T-helper 2 cell (primary cell): ENCODE measurements around the gene PDE8A.

Experiments used
- DNase-seq, 5 experiments: peaks; one replicate each; pipeline versions ENCODE4 v3.0.0 to v3.0.0-alpha.2; 2012 to 2022
- total RNA-seq, 2 donors: gene quantifications; one replicate each; lab custom pipeline; 2026; lab: John Stamatoyannopoulos, UW

Gene PDE8A, protein sequence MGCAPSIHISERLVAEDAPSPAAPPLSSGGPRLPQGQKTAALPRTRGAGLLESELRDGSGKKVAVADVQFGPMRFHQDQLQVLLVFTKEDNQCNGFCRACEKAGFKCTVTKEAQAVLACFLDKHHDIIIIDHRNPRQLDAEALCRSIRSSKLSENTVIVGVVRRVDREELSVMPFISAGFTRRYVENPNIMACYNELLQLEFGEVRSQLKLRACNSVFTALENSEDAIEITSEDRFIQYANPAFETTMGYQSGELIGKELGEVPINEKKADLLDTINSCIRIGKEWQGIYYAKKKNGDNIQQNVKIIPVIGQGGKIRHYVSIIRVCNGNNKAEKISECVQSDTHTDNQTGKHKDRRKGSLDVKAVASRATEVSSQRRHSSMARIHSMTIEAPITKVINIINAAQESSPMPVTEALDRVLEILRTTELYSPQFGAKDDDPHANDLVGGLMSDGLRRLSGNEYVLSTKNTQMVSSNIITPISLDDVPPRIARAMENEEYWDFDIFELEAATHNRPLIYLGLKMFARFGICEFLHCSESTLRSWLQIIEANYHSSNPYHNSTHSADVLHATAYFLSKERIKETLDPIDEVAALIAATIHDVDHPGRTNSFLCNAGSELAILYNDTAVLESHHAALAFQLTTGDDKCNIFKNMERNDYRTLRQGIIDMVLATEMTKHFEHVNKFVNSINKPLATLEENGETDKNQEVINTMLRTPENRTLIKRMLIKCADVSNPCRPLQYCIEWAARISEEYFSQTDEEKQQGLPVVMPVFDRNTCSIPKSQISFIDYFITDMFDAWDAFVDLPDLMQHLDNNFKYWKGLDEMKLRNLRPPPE
- 48.7 to 74.8 reads per million in 2 donors for total RNA-seq

DNA sequence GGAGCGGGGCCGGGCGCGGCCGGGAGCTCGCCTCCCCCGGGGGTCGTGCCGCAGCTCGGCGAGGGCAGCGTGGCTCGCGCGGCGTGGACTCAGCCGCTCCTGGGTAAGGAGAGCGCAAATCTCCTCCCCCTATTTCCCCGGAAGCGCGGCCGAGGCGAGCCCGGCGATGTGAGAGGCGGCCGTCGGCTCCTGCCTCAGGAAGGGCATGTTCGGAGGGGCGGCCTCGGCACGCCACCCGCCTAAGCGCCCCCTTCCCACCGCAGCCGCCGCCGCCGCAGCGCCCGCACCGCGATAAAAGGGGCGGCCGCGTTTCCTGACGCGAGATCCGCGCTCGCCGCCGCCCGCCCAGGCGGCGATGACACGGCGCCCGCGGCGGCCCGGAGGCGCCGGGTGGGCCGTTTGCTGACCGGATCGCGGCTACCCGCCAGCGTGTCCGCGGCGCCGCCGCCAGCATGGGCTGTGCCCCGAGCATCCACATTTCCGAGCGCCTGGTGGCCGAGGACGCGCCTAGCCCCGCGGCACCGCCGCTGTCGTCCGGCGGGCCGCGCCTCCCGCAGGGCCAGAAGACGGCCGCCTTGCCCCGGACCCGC lies at the start of gene PDE8A:
Gene PDE8A (plus strand): TSS at position 146 of the 590 bp plus-strand sequence. CDS start 307 bp downstream, at position 453.
- peak; percentile 37 to 74 (median 54) for DNase-seq

DNA sequence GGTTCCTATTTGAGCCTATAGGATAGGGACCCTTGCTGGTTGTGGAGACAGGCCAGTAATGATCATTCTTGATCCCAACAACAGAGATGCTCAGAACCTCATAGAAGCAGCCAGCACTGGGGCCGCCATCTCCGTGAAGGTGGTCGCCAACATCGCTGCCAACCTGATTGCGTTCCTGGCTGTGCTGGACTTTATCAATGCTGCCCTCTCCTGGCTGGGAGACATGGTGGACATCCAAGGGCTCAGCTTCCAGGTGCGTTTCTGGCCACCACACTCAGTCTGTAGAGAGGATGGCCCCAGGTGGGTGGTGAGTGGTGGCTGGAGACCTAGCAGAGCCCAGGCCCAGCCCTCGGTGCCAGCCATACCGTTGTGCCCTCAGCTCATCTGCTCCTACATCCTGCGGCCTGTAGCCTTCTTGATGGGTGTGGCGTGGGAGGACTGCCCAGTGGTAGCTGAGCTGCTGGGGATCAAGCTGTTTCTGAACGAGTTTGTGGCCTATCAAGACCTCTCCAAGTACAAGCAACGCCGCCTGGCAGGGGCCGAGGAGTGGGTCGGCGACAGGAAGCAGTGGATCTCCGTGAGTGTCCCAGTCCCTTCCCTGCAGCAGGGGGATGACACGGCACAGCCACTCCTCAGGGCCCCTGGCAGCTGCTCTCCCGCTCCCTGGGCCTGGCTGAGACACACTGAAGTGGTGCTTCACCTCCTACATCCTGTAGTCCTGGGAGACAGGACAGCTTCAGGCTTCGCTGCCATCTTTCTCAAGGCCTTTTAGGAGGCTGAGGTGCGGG lies 46.5 kb upstream of the PDE8A start:
- no peak for DNase-seq

DNA sequence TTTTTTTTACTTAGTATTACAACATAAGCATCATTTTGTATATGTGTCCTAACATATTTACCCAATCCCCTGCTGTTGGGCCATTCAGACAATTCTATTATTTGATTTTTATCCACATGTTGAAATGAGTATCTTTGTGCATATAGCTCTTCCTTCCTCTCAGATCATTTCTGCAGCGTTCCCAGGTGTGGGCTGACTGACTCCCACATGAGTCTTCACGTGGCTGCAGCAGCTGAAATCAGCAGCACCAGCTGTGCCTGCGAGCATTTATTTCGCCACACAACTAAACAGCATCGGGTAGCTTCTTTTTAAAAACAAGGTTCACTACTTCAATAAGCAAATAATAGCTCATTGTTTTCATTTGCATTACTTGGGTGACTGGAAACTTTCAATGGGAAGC lies 44.5 kb upstream of the PDE8A start:
- DNase-seq, result no peak

DNA sequence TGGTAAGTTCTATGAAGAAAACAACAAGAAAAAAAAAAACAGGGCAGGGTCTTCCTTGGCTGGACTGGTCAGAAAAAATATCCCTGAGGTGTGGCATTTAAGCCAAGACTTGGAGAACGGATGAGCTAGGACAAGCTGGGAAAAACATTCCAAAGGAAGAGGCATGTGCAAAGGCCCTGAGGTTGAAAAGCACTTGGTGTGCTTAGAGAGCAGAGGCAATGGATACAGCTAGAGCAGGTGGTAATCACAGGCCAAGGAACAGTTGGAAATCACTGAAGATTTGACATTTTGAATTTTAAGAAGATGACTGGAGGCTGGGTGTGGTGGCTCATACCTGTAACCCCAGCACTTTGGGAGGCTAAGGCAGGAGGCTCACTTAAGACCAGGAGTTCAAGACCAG lies 42.9 kb upstream of the PDE8A start:
- DNase-seq, result no peak

DNA sequence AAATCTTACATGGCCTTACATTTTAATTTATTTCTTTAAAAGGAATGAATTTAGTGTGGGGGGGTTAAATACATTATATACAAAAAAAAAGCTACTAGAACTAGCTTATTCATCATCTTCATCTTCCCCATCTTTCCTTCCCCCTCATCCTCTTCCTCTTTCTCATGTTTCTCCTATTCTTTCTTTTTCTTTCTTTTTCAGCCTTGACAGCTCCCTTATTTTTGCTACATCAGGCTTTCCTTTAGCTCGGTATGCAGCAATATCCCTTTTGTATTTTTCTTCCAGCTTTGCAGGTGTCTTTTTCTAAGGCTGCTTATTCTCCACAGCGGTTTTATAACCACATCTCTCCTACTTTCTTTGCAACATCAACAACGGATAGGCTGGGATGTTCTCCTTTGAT lies 41.3 kb upstream of the PDE8A start:
- DNase-seq, result no peak

DNA sequence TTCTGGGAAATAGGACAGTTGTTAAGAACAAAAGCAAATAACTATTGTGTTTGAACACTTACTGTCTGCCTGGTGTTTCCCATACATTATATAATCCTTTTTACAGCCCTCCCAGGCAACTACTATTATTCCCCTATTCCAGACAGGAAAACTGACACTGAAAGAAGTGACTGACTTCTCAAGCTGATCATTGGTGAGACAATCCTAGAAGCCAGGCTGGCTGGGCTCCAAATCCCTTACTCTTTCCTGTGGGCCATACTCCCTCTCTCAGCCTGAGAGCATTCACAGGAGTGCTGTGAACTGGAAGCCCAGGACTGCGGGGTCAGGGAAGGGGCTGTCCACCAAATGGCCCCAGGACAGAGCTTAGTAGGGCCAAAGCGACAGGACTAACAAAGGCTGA lies 39.2 kb upstream of the PDE8A start:
- no peak for DNase-seq

DNA sequence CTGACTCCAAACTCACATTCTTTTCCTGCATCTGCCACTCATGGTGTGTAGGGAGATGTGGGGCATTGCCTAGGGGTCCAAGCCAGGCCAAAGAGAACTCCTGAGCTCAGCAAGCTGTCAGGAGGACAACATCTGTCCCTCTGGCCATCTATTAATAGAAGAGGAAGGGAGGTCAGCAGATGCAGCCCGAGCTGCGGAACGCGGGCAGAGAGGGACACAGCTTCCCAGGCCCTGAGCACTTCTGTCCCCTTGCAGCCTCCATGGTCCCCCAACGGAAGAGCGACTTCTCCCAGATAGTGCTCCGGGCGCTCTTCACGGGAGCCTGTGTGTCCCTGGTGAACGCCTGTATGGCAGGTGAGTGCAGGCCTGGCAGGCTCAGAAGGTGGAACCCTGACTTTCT lies 37.3 kb upstream of the PDE8A start:
- no peak for DNase-seq

DNA sequence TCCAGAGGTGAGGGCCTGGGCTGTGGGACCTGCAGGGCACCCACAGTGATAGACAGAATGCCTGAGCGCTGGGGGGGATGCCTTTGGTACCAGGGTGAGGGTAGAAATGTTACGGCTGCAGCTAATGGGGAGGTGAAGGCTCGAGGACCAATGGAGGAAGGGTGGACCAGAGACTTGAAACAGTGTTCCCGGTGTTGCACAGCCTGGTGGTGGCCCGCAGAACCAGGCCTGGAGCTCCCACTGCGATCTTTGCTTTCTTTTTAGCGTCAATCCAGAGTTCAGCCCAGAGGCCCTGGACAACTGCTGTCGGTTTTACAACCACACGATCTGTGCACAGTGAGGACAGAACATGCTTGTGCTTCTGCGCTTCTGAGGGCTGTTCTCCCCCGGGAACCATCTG lies 36.8 kb upstream of the PDE8A start:
- no peak for DNase-seq

DNA sequence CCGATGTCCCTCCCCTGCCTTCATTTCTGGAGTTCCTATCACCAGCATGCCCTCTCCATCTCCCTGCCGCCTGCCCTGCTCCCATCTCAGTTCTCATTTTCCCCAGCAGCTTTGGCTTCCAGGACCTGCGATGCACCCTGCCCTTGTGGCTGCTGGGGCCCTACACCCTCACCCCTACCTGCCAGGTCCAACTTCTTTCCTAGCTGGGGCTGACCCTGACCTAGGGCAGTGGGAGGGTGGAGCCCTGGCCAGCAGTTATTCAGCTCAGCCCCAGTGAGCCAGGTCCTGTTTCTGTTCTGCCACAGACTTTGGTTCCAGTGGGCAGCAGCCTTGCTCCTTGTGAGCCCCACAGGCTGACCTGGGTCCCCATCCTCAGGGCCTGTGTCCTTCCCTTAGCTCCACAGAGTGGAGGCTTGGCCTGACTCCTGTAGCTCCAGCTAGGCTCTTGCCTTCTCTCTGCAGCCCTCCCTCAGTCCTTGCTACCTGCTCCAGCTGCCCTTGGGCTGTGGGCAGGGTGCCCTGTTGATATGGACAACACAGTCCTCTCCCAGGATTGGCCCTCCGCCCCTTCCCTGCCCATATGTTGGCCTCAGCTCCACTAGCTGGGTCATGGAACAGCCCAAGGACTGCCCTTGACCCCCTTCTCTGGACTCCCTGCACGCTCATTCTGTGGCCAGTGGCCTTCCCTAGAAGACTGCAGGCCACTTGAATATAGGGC lies 34.7 kb upstream of the PDE8A start:
- no peak for DNase-seq

DNA sequence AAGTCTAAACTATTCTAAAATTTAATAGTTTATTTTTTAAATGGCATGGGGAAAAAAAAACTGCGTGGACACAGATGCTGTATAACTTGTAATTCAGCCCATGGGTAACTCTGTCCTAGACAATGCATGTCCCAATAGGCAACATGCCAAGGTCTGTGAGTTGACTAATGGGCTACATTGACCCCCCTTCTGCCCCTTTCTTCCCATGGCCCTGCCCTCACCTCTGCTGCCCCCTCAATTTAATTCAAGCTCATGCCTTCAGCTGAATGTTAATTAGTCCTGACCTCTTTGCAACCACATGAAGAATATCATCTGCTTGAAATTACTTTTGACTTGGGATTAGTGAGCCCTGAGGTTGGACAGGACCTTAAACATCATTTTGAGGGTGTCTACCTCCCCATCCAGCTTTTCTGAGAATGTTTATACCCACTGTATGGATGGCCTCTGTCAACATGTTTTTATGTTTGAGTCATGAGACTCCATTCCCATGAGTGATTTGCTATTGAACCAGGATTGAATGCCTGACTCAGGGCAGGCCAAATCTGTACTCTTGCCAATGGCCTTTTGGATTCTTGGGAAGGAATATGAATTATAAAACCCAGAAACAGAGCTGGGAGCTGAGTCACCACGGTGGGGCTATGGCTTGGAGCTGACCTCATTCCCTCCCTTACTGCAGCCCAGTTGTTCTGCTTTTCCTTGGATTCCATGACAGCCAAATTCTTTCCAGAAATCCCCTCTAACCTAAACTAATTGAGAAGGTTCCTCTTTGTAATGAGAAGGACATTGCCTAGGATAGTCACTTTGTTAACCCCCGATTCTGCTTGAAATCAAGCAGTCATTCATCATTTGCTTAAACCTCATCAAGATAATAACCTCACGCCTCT lies 33.5 kb upstream of the PDE8A start:
- no peak for DNase-seq

DNA sequence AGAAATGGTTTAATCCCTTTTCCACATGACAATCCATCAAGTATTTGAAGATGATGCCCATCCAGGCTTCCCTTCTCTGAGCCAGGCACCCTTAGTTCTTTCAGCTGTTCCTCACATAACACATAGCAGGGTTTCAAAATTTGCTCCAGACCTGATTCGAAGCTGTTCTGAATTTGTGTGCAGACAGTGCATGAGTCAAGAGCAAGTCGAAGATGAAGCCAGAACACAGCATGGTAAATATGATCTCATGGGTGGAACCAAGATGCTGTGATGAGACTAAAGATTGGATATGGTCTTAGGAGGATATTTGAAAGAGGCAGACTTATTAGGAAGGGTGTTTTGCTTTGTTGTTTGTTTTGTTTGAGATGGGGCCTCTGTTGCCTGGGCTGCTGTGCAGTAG lies 32.6 kb upstream of the PDE8A start:
- no peak for DNase-seq

DNA sequence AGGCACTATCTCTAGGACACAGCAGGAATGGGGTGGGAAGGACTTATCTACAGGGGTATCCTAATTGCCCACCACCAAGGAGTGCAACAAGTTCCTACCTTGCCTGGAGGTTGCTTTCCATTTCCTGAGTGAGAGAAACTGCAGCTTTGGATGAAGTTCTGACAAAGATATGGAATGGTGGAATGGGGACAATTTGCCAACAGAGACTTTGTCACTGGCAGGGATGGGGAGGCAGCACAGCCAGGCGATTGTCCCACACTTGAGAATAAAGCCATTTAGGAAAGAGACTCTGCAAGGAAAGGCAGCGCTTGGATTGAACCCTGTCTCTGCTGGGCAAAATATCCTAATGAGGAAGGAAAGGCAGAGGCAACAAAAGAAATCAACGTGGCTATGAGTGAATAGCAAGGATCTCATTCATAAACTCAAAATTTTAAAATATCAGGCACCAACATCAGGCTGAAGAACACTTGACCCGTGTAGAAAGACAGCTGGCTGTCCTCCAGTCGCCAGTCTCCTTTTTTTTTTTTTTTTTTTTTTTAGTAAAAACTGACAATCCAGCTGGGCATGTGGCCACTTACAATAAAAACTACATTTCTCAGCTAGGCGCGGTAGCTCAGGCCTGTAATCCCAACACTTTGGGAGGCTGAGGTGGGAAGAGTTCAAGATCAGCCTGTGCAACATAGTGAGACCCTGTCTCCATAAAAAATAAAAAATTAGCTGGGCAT lies 31.6 kb upstream of the PDE8A start:
- no peak for DNase-seq

DNA sequence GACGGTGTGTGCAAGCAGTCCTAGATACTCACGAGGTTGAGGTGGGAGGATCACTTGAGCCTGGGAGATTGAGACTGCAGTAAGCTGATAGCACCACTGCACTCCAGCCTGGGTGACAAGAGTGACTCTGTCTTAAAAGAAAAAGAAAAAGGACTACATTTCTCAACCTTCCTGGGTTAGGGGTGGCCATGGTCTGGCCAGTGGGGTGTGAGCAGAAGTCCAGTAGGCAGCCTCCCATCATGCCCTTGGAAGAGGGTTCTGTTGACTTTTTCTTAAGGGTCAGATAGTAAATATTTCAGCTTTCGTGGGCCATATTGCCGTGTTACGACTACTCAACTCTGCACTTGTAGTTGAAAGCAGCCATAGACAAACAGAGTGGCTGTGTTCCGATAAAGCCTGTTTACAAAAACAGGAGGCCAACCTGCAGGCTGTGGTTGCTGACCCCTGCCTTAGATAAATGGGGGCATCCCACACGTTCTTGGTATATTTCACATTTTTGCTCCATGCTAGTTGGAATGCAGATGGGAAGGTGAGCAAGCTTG lies 31.0 kb upstream of the PDE8A start:
- DNase-seq, result no peak

DNA sequence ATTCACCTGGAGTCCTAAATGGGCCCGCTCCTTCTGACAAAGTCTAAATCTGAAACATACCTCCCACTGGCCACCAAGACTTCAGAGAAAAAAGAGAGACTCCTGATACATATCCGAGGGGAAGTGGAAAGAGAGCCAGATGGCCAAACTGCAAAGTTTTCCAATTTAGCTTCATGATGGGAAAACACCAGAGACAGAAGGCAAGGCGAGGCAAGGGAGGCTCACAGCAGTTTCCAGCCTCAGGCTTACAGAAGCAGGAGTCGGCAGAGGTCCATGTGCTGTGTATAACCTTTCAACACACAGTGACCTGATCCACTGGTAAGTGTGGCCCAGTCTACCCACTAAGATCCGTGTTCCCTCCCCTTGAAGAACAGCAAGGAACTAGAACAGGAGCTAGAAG lies 29.9 kb upstream of the PDE8A start:
- DNase-seq, result no peak

DNA sequence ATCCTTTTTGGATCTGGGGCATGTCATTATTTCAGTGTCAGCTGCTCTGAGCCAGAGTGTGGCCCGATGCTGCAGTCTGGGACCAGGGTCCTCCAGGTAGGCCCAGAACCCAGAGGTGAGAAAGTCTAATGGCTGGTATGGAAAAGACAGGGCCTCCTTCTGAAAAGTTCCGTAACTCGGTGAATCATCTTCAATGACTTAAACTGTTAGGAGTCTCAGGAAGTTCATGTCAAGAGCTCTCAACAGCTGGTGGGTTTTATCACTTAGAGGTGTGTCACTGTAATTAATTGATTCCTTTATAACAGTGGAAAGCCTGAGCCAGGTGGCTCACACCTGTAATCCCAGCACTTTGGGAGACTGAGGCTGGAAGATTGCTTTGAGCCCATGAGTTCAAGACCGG lies 28.5 kb upstream of the PDE8A start:
- no peak for DNase-seq

DNA sequence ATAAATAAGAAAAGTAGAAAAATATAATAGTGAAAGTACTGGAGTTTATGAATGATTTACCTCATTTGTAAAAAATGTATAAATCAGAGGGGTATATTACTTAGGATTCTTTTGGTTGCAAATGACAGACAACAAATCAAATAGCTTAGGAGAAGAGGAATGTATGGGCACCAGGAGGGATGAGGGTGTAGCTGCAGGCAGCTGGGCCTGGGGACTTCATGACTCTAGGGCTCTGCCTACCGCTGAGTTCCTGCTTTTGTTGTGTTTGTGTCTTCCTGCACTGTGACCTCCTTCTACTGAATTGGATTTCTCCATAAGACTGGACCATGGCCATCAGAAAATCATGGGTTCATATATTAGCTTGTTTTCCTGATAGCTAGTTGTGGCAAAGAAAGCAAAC lies 27.9 kb upstream of the PDE8A start:
- DNase-seq, result no peak

DNA sequence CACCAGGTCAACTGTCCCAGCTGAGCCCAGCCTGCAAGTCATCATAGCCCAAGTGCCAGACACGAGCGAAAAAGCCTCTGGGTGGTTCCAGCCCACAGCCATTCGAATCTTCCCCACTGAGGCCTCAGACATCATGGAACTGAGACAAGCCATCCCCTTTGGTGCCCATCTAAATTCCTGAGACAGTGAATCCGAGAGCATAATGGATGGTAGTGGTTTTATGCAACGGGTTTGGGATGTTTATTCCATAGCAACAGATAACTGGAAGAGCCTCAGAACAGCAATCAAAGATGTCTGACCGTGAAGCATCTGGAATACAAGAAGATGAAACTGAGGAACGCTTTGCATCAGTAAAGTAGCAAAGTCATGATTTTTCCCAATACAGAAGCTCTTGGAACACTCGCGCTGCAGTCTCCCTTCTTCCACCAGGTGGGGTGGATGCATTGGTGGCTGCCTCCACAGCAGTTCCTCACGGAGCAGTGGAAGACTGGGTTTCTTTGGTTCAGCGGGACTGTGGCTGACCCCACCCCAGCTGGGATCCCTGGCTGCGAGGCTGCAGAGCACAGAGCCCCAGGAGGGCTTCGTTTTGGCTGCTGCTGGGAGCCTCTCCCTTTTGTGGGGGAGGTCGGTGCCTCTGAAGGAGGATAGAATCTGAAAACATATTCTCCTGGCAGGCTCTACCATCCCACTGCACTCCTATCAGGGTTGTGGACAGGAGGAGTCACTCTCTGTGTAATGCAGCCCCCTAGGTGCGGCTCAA lies 26.4 kb upstream of the PDE8A start:
- peak in 4 of 5 experiments; percentile 6 to 31 (median 22) for DNase-seq

DNA sequence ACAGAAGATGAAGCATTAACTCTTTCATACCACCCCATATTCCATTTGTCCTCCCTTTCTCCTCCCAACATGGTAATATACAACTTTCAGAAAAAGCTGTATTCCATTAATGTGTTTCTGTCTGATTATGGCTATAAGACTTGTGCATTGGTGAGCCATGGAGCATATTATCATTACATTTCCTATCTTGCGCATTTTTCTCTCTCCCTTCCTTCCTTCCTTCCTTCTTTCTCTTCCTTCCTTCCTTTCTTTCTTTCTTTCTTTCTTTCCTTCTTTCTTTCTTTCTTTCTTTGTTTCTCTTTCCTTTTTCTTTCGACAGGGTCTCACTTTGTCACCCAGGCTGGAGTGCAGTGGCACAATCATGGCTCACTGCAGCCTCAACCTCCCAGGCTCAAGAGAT lies 25.5 kb upstream of the PDE8A start:
- no peak for DNase-seq
